ENCODE results near the gene PHF20. TPM values are rescaled to one million over a fixed set of nuclear protein-coding genes. Genes with fewer than 3 reads are reported as not detected.
"Not testable (repeated sequence)": the region's sequence is repeated elsewhere in the genome, so short reads cannot be mapped to it uniquely, and the experiment has no call there.

Gene PHF20
- polyA plus RNA-seq, 2 donors, result 13.0 to 15.8 TPM

GRCh38 chr20:35773154-35773751 is 1.4 kb downstream of the PHF20 start:
- no peaks in the 10 kb centered on the region for H3K9me3 ChIP-seq (ENCODE audit: control insufficient read depth in 2 of 2, insufficient read depth in 1 of 2, low read depth in 1 of 2, low read length in 1 of 2)
- peaks cover 0 to 4% of the 10 kb centered on the region in 2 donors for H3K36me3 ChIP-seq (ENCODE audit: control insufficient read depth in 2 of 2, insufficient read depth in 2 of 2, low read length in 1 of 2)
- H3K4me1 ChIP-seq (ENCODE audit: control insufficient read depth in 2 of 2, insufficient read depth in 2 of 2, low read length in 1 of 2), result peaks cover 5 to 12% of the 10 kb centered on the region in 2 donors
- H3K4me3 ChIP-seq (ENCODE audit: low read depth in 1 of 2, low read length in 2 of 2), result peak overlapping the region in 1 of 2 donors; percentile 84
- peak overlapping the region; percentile 69 to 95 for H3K27ac ChIP-seq (ENCODE audit: low read depth in 2 of 2, low read length in 1 of 2)
- no peaks in the 10 kb centered on the region for H3K27me3 ChIP-seq (ENCODE audit: control insufficient read depth in 1 of 2, insufficient read depth in 2 of 2, low read length in 2 of 2)
- WGBS, 2 donors, result 50 to 57% methylated on average over 8 of the region's 8 CpGs

DNA sequence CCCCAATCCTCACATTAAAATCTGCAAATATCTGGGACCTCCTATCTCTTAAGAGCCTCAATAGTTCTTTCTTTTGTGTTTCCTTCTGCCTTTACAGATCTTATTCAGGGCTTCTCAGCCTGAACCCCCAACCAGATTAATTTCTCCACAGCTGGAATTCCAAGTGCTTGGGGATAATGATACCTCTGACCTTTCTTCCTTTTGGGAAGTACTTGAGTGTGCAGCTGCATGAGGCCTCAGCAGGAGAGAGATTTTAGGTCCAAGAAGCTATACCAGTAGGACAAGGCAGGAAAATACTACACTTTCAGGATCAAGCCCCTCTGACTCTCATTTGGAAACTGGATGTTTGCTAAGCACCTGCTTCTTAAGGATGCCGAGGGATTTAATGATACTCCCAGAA is 2.6 kb downstream of the PHF20 start:
- Histone ChIP-seq H3K27ac (ENCODE audit: low read depth in 2 of 2, low read length in 1 of 2) (no peak overlapping the region), H3K4me3 (ENCODE audit: low read depth in 1 of 2, low read length in 2 of 2) (no peak overlapping the region), H3K9me3 (ENCODE audit: control insufficient read depth in 2 of 2, insufficient read depth in 1 of 2, low read depth in 1 of 2, low read length in 1 of 2) (no peaks in the 10 kb centered on the region), H3K36me3 (ENCODE audit: control insufficient read depth in 2 of 2, insufficient read depth in 2 of 2, low read length in 1 of 2) (peaks cover 0 to 4% of the 10 kb centered on the region in 2 donors), H3K4me1 (ENCODE audit: control insufficient read depth in 2 of 2, insufficient read depth in 2 of 2, low read length in 1 of 2) (peaks cover 5 to 12% of the 10 kb centered on the region in 2 donors), H3K27me3 (ENCODE audit: control insufficient read depth in 1 of 2, insufficient read depth in 2 of 2, low read length in 2 of 2) (no peaks in the 10 kb centered on the region)
- WGBS, 2 donors, result 70 to 84% methylated on average over 1 of the region's 1 CpG

GRCh38 chr20:35776513-35777101 is 4.8 kb downstream of the PHF20 start:
- no peaks in the 10 kb centered on the region for H3K27me3 ChIP-seq (ENCODE audit: control insufficient read depth in 1 of 2, insufficient read depth in 2 of 2, low read length in 2 of 2)
- H3K27ac ChIP-seq (ENCODE audit: low read depth in 2 of 2, low read length in 1 of 2), result peak overlapping the region in 1 of 2 donors; percentile 76
- no peak overlapping the region for H3K4me3 ChIP-seq (ENCODE audit: low read depth in 1 of 2, low read length in 2 of 2)
- 38 to 39% methylated on average over 4 of the region's 4 CpGs for WGBS, 2 donors
- H3K4me1 ChIP-seq (ENCODE audit: control insufficient read depth in 2 of 2, insufficient read depth in 2 of 2, low read length in 1 of 2), result peaks cover 5 to 12% of the 10 kb centered on the region in 2 donors
- peaks cover 2 to 4% of the 10 kb centered on the region in 2 donors for H3K36me3 ChIP-seq (ENCODE audit: control insufficient read depth in 2 of 2, insufficient read depth in 2 of 2, low read length in 1 of 2)
- H3K9me3 ChIP-seq (ENCODE audit: control insufficient read depth in 2 of 2, insufficient read depth in 1 of 2, low read depth in 1 of 2, low read length in 1 of 2), result no peaks in the 10 kb centered on the region

GRCh38 chr20:35783811-35784210 is 12.0 kb downstream of the PHF20 start:
- not testable (repeated sequence) for H3K36me3 ChIP-seq (ENCODE audit: control insufficient read depth in 2 of 2, insufficient read depth in 2 of 2, low read length in 1 of 2); H3K27me3 ChIP-seq (ENCODE audit: control insufficient read depth in 1 of 2, insufficient read depth in 2 of 2, low read length in 2 of 2)

GRCh38 chr20:35785541-35785940 is 13.7 kb downstream of the PHF20 start:
- H3K36me3 ChIP-seq (ENCODE audit: control insufficient read depth in 2 of 2, insufficient read depth in 2 of 2, low read length in 1 of 2); H3K27me3 ChIP-seq (ENCODE audit: control insufficient read depth in 1 of 2, insufficient read depth in 2 of 2, low read length in 2 of 2); H3K4me1 ChIP-seq (ENCODE audit: control insufficient read depth in 2 of 2, insufficient read depth in 2 of 2, low read length in 1 of 2); H3K4me3 ChIP-seq (ENCODE audit: low read depth in 1 of 2, low read length in 2 of 2); H3K9me3 ChIP-seq (ENCODE audit: control insufficient read depth in 2 of 2, insufficient read depth in 1 of 2, low read depth in 1 of 2, low read length in 1 of 2); H3K27ac ChIP-seq (ENCODE audit: low read depth in 2 of 2, low read length in 1 of 2): not testable (repeated sequence)
- WGBS, 2 donors, result 94 to 99% methylated on average over 4 of the region's 4 CpGs

More at GRCh38 chr20:35783811-35784210, 12.0 kb downstream of the PHF20 start:
- H3K4me3 ChIP-seq (ENCODE audit: low read depth in 1 of 2, low read length in 2 of 2); H3K9me3 ChIP-seq (ENCODE audit: control insufficient read depth in 2 of 2, insufficient read depth in 1 of 2, low read depth in 1 of 2, low read length in 1 of 2); H3K4me1 ChIP-seq (ENCODE audit: control insufficient read depth in 2 of 2, insufficient read depth in 2 of 2, low read length in 1 of 2); H3K27ac ChIP-seq (ENCODE audit: low read depth in 2 of 2, low read length in 1 of 2): not testable (repeated sequence)
- WGBS, 2 donors, result 89 to 92% methylated on average over 12 of the region's 12 CpGs

DNA sequence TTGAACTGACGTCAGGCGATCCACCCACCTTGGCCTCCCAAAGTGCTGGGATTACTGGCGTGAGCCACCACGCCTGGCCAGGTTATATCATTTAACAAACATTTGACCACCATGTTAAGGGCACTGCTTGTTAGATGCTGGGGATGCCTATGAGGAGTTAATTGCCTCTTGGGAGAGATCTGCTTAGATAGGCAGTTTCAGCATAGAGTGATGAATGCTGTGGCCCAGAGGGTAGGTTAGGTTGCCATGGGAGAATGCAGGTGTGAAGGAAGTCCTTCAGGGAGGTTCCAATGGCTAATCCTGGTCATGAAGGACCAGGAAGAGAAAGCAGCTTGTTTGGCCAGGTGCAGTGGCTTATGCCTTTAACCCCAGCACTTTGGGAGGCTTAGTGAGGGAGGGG is 17.0 kb downstream of the PHF20 start:
- Histone ChIP-seq H3K36me3 (ENCODE audit: control insufficient read depth in 2 of 2, insufficient read depth in 2 of 2, low read length in 1 of 2) (no peaks in the 10 kb centered on the region), H3K4me1 (ENCODE audit: control insufficient read depth in 2 of 2, insufficient read depth in 2 of 2, low read length in 1 of 2) (peaks cover 0 to 2% of the 10 kb centered on the region in 2 donors), H3K27ac (ENCODE audit: low read depth in 2 of 2, low read length in 1 of 2) (no peak overlapping the region), H3K27me3 (ENCODE audit: control insufficient read depth in 1 of 2, insufficient read depth in 2 of 2, low read length in 2 of 2) (no peaks in the 10 kb centered on the region), H3K4me3 (ENCODE audit: low read depth in 1 of 2, low read length in 2 of 2) (no peak overlapping the region), H3K9me3 (ENCODE audit: control insufficient read depth in 2 of 2, insufficient read depth in 1 of 2, low read depth in 1 of 2, low read length in 1 of 2) (no peaks in the 10 kb centered on the region)
- WGBS, 2 donors, result 92 to 96% methylated on average over 4 of the region's 4 CpGs

DNA sequence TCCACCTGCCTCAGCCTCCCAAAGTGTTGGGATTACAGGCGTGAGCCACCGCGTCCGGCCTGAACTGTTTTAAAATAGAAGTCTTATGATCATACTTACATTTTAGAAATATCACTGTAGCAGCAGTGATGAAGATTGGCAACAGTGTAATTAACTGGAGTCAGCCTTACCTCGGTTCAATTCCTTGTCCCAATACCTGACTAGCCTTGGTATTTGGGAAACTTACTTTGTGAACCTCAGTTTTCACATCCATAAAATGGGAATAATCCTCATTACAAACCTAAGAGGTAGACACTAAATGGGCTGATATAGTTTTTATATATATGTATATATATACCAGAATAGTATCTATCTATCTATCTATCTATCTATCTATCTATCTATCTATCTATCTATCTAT is 19.3 kb downstream of the PHF20 start:
- no peaks in the 10 kb centered on the region for H3K9me3 ChIP-seq (ENCODE audit: control insufficient read depth in 2 of 2, insufficient read depth in 1 of 2, low read depth in 1 of 2, low read length in 1 of 2)
- no peak overlapping the region for H3K27ac ChIP-seq (ENCODE audit: low read depth in 2 of 2, low read length in 1 of 2)
- H3K4me3 ChIP-seq (ENCODE audit: low read depth in 1 of 2, low read length in 2 of 2), result no peak overlapping the region
- WGBS, 2 donors, result 98 to 99% methylated on average over 5 of the region's 5 CpGs
- H3K4me1 ChIP-seq (ENCODE audit: control insufficient read depth in 2 of 2, insufficient read depth in 2 of 2, low read length in 1 of 2), result peaks cover 0 to 2% of the 10 kb centered on the region in 2 donors
- no peaks in the 10 kb centered on the region for H3K27me3 ChIP-seq (ENCODE audit: control insufficient read depth in 1 of 2, insufficient read depth in 2 of 2, low read length in 2 of 2)
- H3K36me3 ChIP-seq (ENCODE audit: control insufficient read depth in 2 of 2, insufficient read depth in 2 of 2, low read length in 1 of 2), result no peaks in the 10 kb centered on the region

GRCh38 chr20:35791821-35792220 is 20.0 kb downstream of the PHF20 start:
- WGBS, 2 donors, result 45 to 49% methylated on average over 3 of the region's 3 CpGs
- H3K27me3 ChIP-seq (ENCODE audit: control insufficient read depth in 1 of 2, insufficient read depth in 2 of 2, low read length in 2 of 2), result no peaks in the 10 kb centered on the region
- peaks cover 0 to 2% of the 10 kb centered on the region in 2 donors for H3K4me1 ChIP-seq (ENCODE audit: control insufficient read depth in 2 of 2, insufficient read depth in 2 of 2, low read length in 1 of 2)
- no peaks in the 10 kb centered on the region for H3K36me3 ChIP-seq (ENCODE audit: control insufficient read depth in 2 of 2, insufficient read depth in 2 of 2, low read length in 1 of 2)
- H3K4me3 ChIP-seq (ENCODE audit: low read depth in 1 of 2, low read length in 2 of 2), result no peak overlapping the region
- no peaks in the 10 kb centered on the region for H3K9me3 ChIP-seq (ENCODE audit: control insufficient read depth in 2 of 2, insufficient read depth in 1 of 2, low read depth in 1 of 2, low read length in 1 of 2)
- H3K27ac ChIP-seq (ENCODE audit: low read depth in 2 of 2, low read length in 1 of 2), result peak overlapping the region in 1 of 2 donors; percentile 11

- peaks cover 0 to 2% of the 10 kb centered on the region in 2 donors for H3K4me1 ChIP-seq (ENCODE audit: control insufficient read depth in 2 of 2, insufficient read depth in 2 of 2, low read length in 1 of 2)
- no peaks in the 10 kb centered on the region for H3K9me3 ChIP-seq (ENCODE audit: control insufficient read depth in 2 of 2, insufficient read depth in 1 of 2, low read depth in 1 of 2, low read length in 1 of 2)
- H3K27ac ChIP-seq (ENCODE audit: low read depth in 2 of 2, low read length in 1 of 2), result no peak overlapping the region
- no peaks in the 10 kb centered on the region for H3K27me3 ChIP-seq (ENCODE audit: control insufficient read depth in 1 of 2, insufficient read depth in 2 of 2, low read length in 2 of 2)
- 52 to 80% methylated on average over 4 of the region's 4 CpGs for WGBS, 2 donors
- no peak overlapping the region for H3K4me3 ChIP-seq (ENCODE audit: low read depth in 1 of 2, low read length in 2 of 2)
- no peaks in the 10 kb centered on the region for H3K36me3 ChIP-seq (ENCODE audit: control insufficient read depth in 2 of 2, insufficient read depth in 2 of 2, low read length in 1 of 2)
These were observed 20.9 kb downstream of the PHF20 start for GRCh38 chr20:35792740-35793139.

- 33 to 44% methylated on average over 2 of the region's 2 CpGs for WGBS, 2 donors
- H3K4me3 ChIP-seq (ENCODE audit: low read depth in 1 of 2, low read length in 2 of 2), result no peak overlapping the region
- H3K27me3 ChIP-seq (ENCODE audit: control insufficient read depth in 1 of 2, insufficient read depth in 2 of 2, low read length in 2 of 2), result no peaks in the 10 kb centered on the region
- H3K4me1 ChIP-seq (ENCODE audit: control insufficient read depth in 2 of 2, insufficient read depth in 2 of 2, low read length in 1 of 2), result peaks cover 1 to 2% of the 10 kb centered on the region in 2 donors
- peaks cover 0 to 1% of the 10 kb centered on the region in 2 donors for H3K36me3 ChIP-seq (ENCODE audit: control insufficient read depth in 2 of 2, insufficient read depth in 2 of 2, low read length in 1 of 2)
- H3K9me3 ChIP-seq (ENCODE audit: control insufficient read depth in 2 of 2, insufficient read depth in 1 of 2, low read depth in 1 of 2, low read length in 1 of 2), result no peaks in the 10 kb centered on the region
- H3K27ac ChIP-seq (ENCODE audit: low read depth in 2 of 2, low read length in 1 of 2), result no peak overlapping the region
These were observed 24.8 kb downstream of the PHF20 start for GRCh38 chr20:35796571-35796970.

Measured in esophagus (tissue), 2 donors.